ENCODE results near the gene SBK1. TPM values are rescaled to one million over a fixed set of nuclear protein-coding genes. Genes with fewer than 3 reads are reported as not detected.
"Not testable (repeated sequence)": the region's sequence is repeated elsewhere in the genome, so short reads cannot be mapped to it uniquely, and the experiment has no call there.

The SBK1 gene
- total and polyA plus RNA-seq, 2 donors (not counting 1 experiment from before 2014, with no cell fraction given): under 0.01 TPM; not detected in 1

GRCh38 chr16:28335678-28336077 lies 43.4 kb downstream of the SBK1 start:
- H3K4me3 ChIP-seq (replicated peaks in 1 of 4; ENCODE audit: control extremely low read depth in 1 of 4, insufficient read depth in 1 of 4, low read depth in 3 of 4, low read length in 4 of 4); H3K36me3 ChIP-seq (ENCODE audit: control insufficient read depth, insufficient read depth, low read length); H3K27me3 ChIP-seq (ENCODE audit: control insufficient read depth, insufficient read depth, low read length); H3K9ac ChIP-seq (ENCODE audit: insufficient read depth, low read length); H3K4me2 ChIP-seq (ENCODE audit: extremely low read depth, insufficient read depth, low read length); H3K79me2 ChIP-seq (ENCODE audit: control insufficient read depth, insufficient read depth, low read length); H4K20me1 ChIP-seq (ENCODE audit: control insufficient read depth, extremely low read depth, insufficient read depth, low read length); H3K9me3 ChIP-seq (ENCODE audit: control insufficient read depth, insufficient read depth, low read depth, low read length); H3K4me1 ChIP-seq (ENCODE audit: control insufficient read depth, extremely low read depth, insufficient read depth, low read length); H2AFZ ChIP-seq (ENCODE audit: low read length); DNase-seq (ENCODE audit: low read depth in 2 of 2); H3K27ac ChIP-seq (ENCODE audit: insufficient read depth, low read length): not testable (repeated sequence)

DNA sequence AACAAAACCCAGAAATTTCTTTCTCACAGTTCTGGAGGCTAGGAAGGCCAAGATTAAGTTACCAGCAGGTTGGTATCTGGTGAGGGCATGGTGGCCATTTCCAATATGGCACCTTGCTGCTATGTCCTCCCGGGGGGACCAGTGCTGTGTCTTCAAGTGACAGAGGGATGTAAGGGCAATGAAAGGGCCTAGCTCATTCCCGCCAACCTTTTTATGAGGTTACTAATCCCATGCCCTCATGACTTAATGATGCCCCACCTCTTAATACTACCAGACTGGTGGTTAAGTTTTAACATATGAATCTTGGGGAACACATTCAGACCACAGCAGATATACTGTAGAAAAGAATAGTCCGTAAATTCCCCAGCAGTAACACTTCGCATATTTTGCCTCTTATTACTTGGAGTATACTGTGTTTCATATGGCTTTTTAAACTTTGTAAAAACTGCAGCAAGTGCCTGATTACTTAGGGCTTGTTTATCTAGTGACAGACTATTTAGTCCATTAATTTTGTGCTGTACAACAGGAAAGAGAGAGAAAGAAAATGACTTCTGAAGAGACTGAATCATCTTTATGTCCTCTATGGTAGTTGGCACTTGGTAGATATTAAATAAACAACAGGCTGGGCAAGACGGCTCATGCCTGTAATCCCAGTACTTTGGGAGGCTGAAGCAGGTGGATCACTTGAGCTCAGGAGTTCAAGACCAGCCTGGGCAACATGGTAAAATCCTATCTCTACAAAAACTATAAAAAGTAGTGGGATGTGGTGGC lies 44.8 kb downstream of the SBK1 start:
- H2AFZ ChIP-seq (ENCODE audit: low read length); H3K9ac ChIP-seq (ENCODE audit: insufficient read depth, low read length); H3K4me2 ChIP-seq (ENCODE audit: extremely low read depth, insufficient read depth, low read length); H3K27ac ChIP-seq (ENCODE audit: insufficient read depth, low read length); H4K20me1 ChIP-seq (ENCODE audit: control insufficient read depth, extremely low read depth, insufficient read depth, low read length); DNase-seq (ENCODE audit: low read depth in 2 of 2); H3K4me1 ChIP-seq (ENCODE audit: control insufficient read depth, extremely low read depth, insufficient read depth, low read length); H3K9me3 ChIP-seq (ENCODE audit: control insufficient read depth, insufficient read depth, low read depth, low read length); H3K27me3 ChIP-seq (ENCODE audit: control insufficient read depth, insufficient read depth, low read length); H3K79me2 ChIP-seq (ENCODE audit: control insufficient read depth, insufficient read depth, low read length); H3K4me3 ChIP-seq (replicated peaks in 1 of 4; ENCODE audit: control extremely low read depth in 1 of 4, insufficient read depth in 1 of 4, low read depth in 3 of 4, low read length in 4 of 4); H3K36me3 ChIP-seq (ENCODE audit: control insufficient read depth, insufficient read depth, low read length): not testable (repeated sequence)

GRCh38 chr16:28338230-28338629 lies 45.9 kb downstream of the SBK1 start:
- H3K4me1 ChIP-seq (ENCODE audit: control insufficient read depth, extremely low read depth, insufficient read depth, low read length): not testable (repeated sequence)

GRCh38 chr16:28362600-28362999 lies 70.3 kb downstream of the SBK1 start:
- not testable (repeated sequence) for H3K27me3 ChIP-seq (ENCODE audit: control insufficient read depth, insufficient read depth, low read length); DNase-seq (ENCODE audit: low read depth in 2 of 2); H3K4me1 ChIP-seq (ENCODE audit: control insufficient read depth, extremely low read depth, insufficient read depth, low read length); H3K27ac ChIP-seq (ENCODE audit: insufficient read depth, low read length); H3K79me2 ChIP-seq (ENCODE audit: control insufficient read depth, insufficient read depth, low read length); H3K36me3 ChIP-seq (ENCODE audit: control insufficient read depth, insufficient read depth, low read length); H3K4me3 ChIP-seq (replicated peaks in 1 of 4; ENCODE audit: control extremely low read depth in 1 of 4, insufficient read depth in 1 of 4, low read depth in 3 of 4, low read length in 4 of 4); H3K9ac ChIP-seq (ENCODE audit: insufficient read depth, low read length); H3K4me2 ChIP-seq (ENCODE audit: extremely low read depth, insufficient read depth, low read length); H2AFZ ChIP-seq (ENCODE audit: low read length); H4K20me1 ChIP-seq (ENCODE audit: control insufficient read depth, extremely low read depth, insufficient read depth, low read length); H3K9me3 ChIP-seq (ENCODE audit: control insufficient read depth, insufficient read depth, low read depth, low read length)

More at GRCh38 chr16:28338230-28338629, 45.9 kb downstream of the SBK1 start:
- not testable (repeated sequence) for H3K4me3 ChIP-seq (replicated peaks in 1 of 4; ENCODE audit: control extremely low read depth in 1 of 4, insufficient read depth in 1 of 4, low read depth in 3 of 4, low read length in 4 of 4); DNase-seq (ENCODE audit: low read depth in 2 of 2); H3K4me2 ChIP-seq (ENCODE audit: extremely low read depth, insufficient read depth, low read length); H3K9ac ChIP-seq (ENCODE audit: insufficient read depth, low read length); H3K9me3 ChIP-seq (ENCODE audit: control insufficient read depth, insufficient read depth, low read depth, low read length); H3K36me3 ChIP-seq (ENCODE audit: control insufficient read depth, insufficient read depth, low read length); H4K20me1 ChIP-seq (ENCODE audit: control insufficient read depth, extremely low read depth, insufficient read depth, low read length); H3K27me3 ChIP-seq (ENCODE audit: control insufficient read depth, insufficient read depth, low read length); H2AFZ ChIP-seq (ENCODE audit: low read length); H3K27ac ChIP-seq (ENCODE audit: insufficient read depth, low read length); H3K79me2 ChIP-seq (ENCODE audit: control insufficient read depth, insufficient read depth, low read length)

DNA sequence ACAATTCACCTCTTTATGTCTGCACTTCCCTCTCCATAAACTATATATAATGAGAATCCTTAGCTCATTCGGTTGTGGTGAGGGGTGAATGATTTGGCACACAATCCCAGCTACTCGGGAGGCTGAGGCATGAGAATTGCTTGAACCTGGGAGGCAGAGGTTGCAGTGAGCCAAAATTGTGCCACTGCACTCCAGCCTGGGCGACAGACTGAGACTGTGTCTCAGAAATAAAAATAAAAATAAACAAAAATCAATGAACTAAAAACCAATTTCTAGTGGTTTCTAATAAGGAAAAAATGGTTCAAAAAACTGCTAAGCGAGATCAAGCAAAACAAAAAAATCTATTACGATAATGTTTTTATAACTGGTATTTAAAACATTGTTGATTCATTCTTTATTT lies 71.1 kb downstream of the SBK1 start, which contains the start of gene NPIPB6:
NPIPB6 (minus strand) TSS at position 101 of the 400 bp plus-strand sequence. CDS start 686 bp downstream, outside the sequence.
- not testable (repeated sequence) for H3K4me2 ChIP-seq (ENCODE audit: extremely low read depth, insufficient read depth, low read length)

DNA sequence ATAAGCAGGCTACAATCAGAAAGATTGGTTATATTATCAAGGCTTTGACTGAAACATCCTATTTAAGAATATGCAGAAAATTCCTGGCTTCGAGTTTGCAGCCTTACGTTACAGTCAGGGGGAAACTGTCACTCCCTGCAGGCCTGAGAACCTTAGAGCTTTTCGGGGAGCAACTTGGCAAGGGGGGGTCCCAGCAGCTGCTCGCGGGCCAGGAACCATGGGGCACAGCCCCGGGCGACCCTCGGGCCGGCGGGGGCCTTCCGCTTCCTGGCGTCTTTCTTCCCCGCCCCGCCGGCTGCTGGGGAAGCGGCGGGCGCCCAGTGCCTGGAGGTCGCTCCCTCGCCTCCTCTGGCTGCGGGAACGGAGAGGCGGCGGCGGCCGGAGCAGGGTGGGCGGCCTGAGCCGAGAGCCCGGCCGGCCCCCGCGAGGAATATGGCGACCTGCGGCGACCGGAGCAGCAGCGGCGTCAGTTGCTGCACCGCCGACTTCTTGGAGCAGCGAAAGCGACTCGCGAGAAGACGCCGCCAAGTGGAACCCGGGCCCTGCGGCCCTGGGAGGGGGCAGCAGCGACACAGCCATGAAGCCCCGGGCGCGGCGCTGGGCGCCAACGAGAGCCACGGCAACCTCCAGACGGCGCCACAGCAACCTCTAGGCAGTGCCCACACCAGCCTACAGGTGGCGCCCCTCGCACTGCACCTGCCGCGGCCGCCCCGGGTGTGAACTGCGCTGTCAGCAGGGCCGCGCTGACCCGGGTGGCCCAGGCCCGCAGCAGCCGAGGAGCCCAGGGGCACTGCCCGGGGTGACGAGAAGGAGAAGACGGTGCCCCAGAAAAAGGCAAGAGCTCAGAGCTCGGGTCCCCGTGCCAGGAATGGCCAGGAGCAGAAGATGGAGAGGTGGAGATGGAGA lies 72.2 kb downstream of the SBK1 start:
- not testable (repeated sequence) for H3K27ac ChIP-seq (ENCODE audit: insufficient read depth, low read length); H3K9ac ChIP-seq (ENCODE audit: insufficient read depth, low read length); H3K4me3 ChIP-seq (replicated peaks in 1 of 4; ENCODE audit: control extremely low read depth in 1 of 4, insufficient read depth in 1 of 4, low read depth in 3 of 4, low read length in 4 of 4); H3K27me3 ChIP-seq (ENCODE audit: control insufficient read depth, insufficient read depth, low read length); DNase-seq (ENCODE audit: low read depth in 2 of 2); H3K79me2 ChIP-seq (ENCODE audit: control insufficient read depth, insufficient read depth, low read length); H3K4me2 ChIP-seq (ENCODE audit: extremely low read depth, insufficient read depth, low read length); H3K36me3 ChIP-seq (ENCODE audit: control insufficient read depth, insufficient read depth, low read length); H4K20me1 ChIP-seq (ENCODE audit: control insufficient read depth, extremely low read depth, insufficient read depth, low read length); H3K9me3 ChIP-seq (ENCODE audit: control insufficient read depth, insufficient read depth, low read depth, low read length); H2AFZ ChIP-seq (ENCODE audit: low read length); H3K4me1 ChIP-seq (ENCODE audit: control insufficient read depth, extremely low read depth, insufficient read depth, low read length)

More for the DNA sequence above, 71.1 kb downstream of the SBK1 start, which contains the start of gene NPIPB6:
- H3K4me3 ChIP-seq (replicated peaks in 1 of 4; ENCODE audit: control extremely low read depth in 1 of 4, insufficient read depth in 1 of 4, low read depth in 3 of 4, low read length in 4 of 4); H3K27ac ChIP-seq (ENCODE audit: insufficient read depth, low read length); DNase-seq (ENCODE audit: low read depth in 2 of 2); H2AFZ ChIP-seq (ENCODE audit: low read length); H3K4me1 ChIP-seq (ENCODE audit: control insufficient read depth, extremely low read depth, insufficient read depth, low read length); H3K9me3 ChIP-seq (ENCODE audit: control insufficient read depth, insufficient read depth, low read depth, low read length); H4K20me1 ChIP-seq (ENCODE audit: control insufficient read depth, extremely low read depth, insufficient read depth, low read length); H3K27me3 ChIP-seq (ENCODE audit: control insufficient read depth, insufficient read depth, low read length); H3K36me3 ChIP-seq (ENCODE audit: control insufficient read depth, insufficient read depth, low read length); H3K79me2 ChIP-seq (ENCODE audit: control insufficient read depth, insufficient read depth, low read length); H3K9ac ChIP-seq (ENCODE audit: insufficient read depth, low read length): not testable (repeated sequence)

Measured in fibroblast of lung (primary cell).